Middle frontal gyrus (tissue), 1 donor: Measurements from ENCODE around the gene DNAJC5.

Experiments
- DNase-seq: peaks from one replicate; pipeline ENCODE4 v3.0.0-alpha.2; 2015; ENCODE audit warnings: low spot score; ENCODE audit errors: extremely low spot score

DNAJC5 gene

GRCh38 chr20:63979557-63980316 lies 84.8 kb downstream of the DNAJC5 start, which contains the start of gene SAMD10:
Gene SAMD10, minus strand, starts transcription at chr20:63979642. Its CDS starts 175 bp downstream, at chr20:63979467.
- peak; percentile 19 for DNase-seq

GRCh38 chr20:63980317-63980805 lies 85.4 kb downstream of the DNAJC5 start:
- no peak for DNase-seq

DNA sequence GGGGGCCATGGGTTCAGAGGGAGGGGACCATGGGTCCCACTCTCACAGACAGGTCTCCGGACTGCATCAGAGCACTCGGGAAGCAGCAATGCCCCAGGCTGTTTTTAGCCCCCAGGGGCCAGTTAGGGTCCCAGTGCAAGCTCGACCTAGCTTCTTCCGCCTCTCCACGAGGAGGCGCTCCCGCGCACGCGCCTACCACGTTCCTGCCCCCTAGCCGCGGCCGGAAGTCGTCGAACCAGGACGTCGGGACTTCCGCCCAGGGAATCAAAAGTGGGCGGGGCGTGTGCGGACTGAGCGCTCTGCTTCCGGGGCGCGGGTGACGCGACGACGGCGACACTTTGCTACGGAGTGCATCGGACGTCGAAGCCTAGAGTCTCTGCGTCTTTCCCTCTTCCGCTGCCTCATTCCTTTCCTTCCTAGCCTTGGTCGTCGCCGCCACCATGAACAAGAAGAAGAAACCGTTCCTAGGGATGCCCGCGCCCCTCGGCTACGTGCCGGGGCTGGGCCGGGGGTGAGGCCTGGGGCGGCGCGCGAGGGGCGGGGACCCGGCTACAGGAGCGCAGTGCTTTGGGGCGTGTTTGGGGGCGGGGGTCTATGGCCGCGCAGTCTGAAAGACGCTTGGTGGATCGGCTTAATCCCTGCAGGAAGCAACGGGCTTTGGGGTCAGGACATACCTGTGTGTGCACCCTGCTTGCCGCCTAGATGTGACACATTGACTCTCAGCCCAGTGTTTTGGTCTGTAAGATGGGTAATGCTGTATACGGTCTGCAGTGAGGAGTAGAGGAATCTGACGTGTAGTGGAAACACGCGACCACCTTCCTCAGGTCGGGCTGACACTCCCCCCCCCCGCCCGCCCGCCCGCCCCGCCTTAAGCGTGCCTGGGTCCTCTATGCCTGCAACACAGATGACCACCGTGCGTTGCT lies 86.1 kb downstream of the DNAJC5 start, which contains the start of gene PRPF6:
TSS of gene PRPF6 (plus strand) at position 327 of the 923 bp plus-strand sequence. CDS start at position 441, 114 bp downstream.
- DNase-seq = peak; percentile 97

DNA sequence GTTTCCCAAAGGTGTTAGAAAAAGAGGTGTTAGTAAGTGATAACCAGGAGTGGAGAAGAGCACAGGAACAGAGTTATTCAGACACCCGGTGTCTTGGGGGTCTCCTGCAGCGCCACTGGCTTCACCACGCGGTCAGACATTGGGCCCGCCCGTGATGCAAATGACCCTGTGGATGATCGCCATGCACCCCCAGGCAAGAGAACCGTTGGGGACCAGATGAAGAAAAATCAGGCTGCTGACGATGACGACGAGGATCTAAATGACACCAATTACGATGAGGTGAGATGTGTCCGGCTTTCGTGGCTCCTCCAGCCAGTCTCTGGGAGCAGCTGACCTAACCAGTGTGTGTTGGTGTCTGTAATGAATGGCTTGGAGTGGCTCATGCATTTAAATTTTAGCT lies 88.0 kb downstream of the DNAJC5 start:
- DNase-seq = no peak
